Neuron (in vitro differentiated cells): ENCODE data around the gene ARHGAP20.
A peak's percentile ranks its signal among the peaks of the same experiment; 100 is the strongest.

Source experiments
- H2AFZ ChIP-seq: one replicate; pipeline ENCODE4 v1.6.1; 2013; ENCODE audit warnings: low read depth, mild to moderate bottlenecking, inconsistent platforms, low read length, moderate library complexity
- H3K27me3 ChIP-seq: one replicate; pipeline ENCODE4 v1.6.1; 2013; ENCODE audit warnings: low read length; ENCODE audit not compliant: insufficient read depth
- H3K36me3 ChIP-seq: one replicate; pipeline ENCODE4 v1.6.1; 2013; ENCODE audit warnings: low read length; ENCODE audit not compliant: insufficient read depth
- H3K4me1 ChIP-seq: one replicate; pipeline ENCODE4 v1.6.1; 2013; ENCODE audit warnings: low read length; ENCODE audit not compliant: insufficient read depth
- H3K4me3 ChIP-seq: 2 replicates; pipeline ENCODE4 v1.5.1; 2013; ENCODE audit warnings: mild to moderate bottlenecking, low read length, moderate library complexity
- H3K9me3 ChIP-seq: one replicate; pipeline ENCODE4 v1.6.1; 2013; ENCODE audit warnings: low read length

Gene ARHGAP20

DNA sequence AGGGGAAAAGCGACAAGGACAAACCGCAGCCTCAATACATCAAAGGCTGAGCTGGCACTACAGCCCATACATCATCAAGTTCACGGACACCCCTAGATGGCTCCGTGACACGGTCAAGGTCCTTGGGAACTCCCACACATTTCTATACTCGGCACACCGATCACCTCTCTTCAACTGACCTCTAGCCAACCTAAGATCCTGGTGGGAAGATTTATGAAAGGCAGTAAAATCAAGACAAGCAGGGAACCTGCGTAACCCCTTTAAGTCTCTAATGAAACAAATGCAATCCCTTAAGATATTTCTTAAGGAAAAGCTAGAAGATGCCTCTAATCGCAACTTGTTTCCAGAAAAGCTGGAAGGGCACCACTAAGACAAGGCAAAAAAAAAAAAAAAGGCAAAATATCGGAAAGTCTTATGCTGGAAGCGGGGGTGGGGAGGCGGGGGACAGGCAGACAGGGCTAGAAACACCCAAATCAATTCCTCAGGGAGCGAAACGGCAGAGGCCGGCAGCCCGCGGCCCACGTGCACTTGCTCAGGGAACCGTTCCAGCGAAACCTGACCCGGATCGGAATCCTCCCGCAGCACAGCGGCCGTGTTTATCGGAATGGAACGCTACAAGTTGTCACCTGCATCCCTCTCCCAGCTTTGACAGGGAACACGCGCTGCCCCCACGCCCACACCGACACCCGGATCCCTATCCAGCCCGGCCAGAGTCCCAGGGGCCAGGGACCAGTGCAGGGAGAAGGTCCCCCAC, 1.4 kb downstream of the ARHGAP20 start:
- Histone ChIP-seq H3K4me3 (no peak overlapping the region), H3K36me3 (no peaks in the 10 kb centered on the region), H3K9me3 (no peaks in the 10 kb centered on the region), H2AFZ (peak overlapping the region; percentile 98), H3K4me1 (peaks cover 3% of the 10 kb centered on the region), H3K27me3 (peaks cover 63% of the 10 kb centered on the region)

DNA sequence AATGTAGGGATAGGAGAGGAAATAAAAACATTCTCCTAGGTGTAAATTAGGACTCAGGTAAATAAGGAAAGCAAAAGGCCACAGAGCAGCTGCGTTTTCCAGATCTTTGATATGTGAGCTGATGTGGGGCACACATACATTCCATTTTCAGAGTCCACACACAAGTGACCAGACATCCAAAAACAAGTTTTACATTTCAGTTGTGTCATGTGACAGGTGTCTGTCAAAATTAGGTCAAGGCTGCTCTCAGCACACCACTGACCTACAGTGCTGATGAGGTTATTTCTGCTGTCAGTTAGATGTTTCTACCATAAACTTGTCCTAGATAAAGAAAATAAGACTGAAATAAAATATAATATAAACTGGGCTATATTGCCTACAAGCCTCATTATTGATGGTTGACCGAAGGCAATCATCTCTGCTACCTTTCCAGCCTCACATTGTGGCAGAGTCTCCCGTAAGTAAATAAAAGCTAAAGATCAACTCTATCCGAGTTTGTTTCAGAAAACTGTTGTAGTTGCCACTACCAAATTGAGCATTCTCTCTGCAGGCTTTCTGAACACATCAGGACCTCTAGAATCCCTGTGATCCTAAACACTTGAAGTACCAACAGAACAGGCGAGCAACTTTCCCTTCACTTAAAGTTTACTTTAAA, 7.9 kb downstream of the ARHGAP20 start:
- Histone ChIP-seq H3K4me3 (no peak overlapping the region), H3K27me3 (peaks cover 6% of the 10 kb centered on the region), H3K9me3 (no peaks in the 10 kb centered on the region), H2AFZ (no peak overlapping the region), H3K36me3 (no peaks in the 10 kb centered on the region), H3K4me1 (no peaks in the 10 kb centered on the region)

DNA sequence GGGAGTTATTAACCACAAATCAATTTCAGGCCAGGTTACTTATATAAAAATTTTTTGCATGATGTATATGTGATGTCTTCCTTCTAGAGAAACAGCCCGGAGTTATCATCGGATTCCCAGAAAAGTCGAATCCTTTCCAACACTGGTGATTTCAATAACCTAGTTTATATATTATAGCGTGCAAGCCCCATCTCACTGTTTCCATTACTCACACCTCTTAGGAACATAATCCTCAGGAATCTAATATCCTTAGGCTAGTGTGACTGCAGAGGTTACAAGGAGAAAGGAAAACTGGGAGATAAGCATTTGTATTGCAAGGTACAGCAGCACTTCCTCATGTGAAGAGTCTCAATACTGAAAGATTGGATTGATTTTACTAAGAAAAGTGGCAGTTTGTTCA, 20.3 kb downstream of the ARHGAP20 start:
- H3K4me1 ChIP-seq: no peaks in the 10 kb centered on the region
- H3K27me3 ChIP-seq: no peaks in the 10 kb centered on the region
- H3K4me3 ChIP-seq: no peak overlapping the region
- H3K9me3 ChIP-seq: no peaks in the 10 kb centered on the region
- no peak overlapping the region for H2AFZ ChIP-seq
- no peaks in the 10 kb centered on the region for H3K36me3 ChIP-seq

DNA sequence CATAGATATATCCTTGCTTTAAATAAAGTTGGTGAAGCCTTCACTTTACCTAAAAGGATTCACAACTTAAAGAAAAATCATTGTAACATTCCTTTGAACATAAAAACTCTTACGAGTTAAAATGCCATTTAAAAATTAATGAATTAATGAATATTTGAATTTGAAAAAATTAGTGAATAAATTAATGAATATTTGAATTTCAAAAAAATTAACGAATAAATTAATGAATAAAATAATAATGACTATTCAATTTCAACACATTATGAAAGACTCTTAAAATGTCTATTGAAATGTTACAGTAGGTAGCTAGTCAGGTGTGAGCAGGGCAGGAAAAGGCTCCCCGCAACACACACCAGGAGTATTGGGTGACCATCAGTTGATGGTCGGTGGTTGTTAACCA, 22.9 kb downstream of the ARHGAP20 start:
- no peaks in the 10 kb centered on the region for H3K4me1 ChIP-seq
- no peaks in the 10 kb centered on the region for H3K27me3 ChIP-seq
- no peak overlapping the region for H2AFZ ChIP-seq
- no peak overlapping the region for H3K4me3 ChIP-seq
- no peaks in the 10 kb centered on the region for H3K9me3 ChIP-seq
- no peaks in the 10 kb centered on the region for H3K36me3 ChIP-seq

DNA sequence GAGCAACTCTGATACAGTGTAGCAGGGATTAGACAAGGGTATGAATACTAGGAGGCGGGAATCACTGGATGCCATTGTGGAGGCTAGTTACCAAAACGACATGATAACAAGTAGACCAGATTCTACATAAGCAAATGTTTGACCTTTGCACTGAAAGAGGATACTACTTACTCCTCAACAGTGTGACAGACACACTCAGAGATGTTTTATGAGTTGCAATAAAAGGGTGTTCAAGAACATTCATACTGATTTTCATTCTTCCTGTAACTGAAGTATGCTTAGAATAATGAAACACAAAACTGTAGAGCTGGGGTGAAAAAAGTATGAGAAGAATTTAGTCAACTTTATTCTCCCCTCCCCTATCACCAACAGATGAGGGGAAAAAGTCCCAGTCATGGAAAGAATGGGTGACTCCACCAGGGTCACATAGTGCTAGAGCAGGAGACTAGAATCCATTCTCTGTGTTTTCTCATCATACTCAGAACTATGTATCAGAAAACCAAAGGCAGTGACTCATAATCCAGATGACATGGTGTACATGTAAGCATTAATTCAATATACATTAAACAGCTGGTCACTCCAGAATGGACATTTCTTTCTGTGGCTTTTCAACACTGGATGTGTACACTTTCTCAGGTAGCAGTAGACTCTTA, 32.8 kb downstream of the ARHGAP20 start:
- no peaks in the 10 kb centered on the region for H3K27me3 ChIP-seq
- H3K9me3 ChIP-seq: no peaks in the 10 kb centered on the region
- H3K4me3 ChIP-seq: no peak overlapping the region
- H2AFZ ChIP-seq: no peak overlapping the region
- no peaks in the 10 kb centered on the region for H3K4me1 ChIP-seq
- H3K36me3 ChIP-seq: no peaks in the 10 kb centered on the region

DNA sequence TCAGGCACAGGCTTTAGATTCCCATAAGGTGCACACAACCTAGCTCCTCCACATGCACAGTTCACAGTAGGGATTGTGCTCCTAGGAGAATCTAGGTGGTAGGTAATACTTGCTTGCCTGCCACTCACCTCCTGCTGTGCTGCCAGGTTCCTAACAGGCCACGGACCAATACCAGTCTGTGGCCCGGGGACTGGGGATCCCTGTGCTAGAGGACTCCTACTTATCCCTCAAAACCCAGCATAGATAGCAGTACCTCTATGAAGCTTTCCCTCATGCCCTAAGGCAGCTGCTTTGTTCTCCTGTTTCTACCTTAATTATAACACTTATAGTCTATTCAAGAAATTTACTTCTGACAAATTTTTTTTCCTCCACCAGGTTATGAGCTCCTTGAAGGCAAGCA, 36.7 kb downstream of the ARHGAP20 start:
- Histone ChIP-seq H2AFZ (no peak overlapping the region), H3K27me3 (no peaks in the 10 kb centered on the region), H3K4me1 (no peaks in the 10 kb centered on the region), H3K36me3 (no peaks in the 10 kb centered on the region), H3K4me3 (no peak overlapping the region), H3K9me3 (no peaks in the 10 kb centered on the region)

DNA sequence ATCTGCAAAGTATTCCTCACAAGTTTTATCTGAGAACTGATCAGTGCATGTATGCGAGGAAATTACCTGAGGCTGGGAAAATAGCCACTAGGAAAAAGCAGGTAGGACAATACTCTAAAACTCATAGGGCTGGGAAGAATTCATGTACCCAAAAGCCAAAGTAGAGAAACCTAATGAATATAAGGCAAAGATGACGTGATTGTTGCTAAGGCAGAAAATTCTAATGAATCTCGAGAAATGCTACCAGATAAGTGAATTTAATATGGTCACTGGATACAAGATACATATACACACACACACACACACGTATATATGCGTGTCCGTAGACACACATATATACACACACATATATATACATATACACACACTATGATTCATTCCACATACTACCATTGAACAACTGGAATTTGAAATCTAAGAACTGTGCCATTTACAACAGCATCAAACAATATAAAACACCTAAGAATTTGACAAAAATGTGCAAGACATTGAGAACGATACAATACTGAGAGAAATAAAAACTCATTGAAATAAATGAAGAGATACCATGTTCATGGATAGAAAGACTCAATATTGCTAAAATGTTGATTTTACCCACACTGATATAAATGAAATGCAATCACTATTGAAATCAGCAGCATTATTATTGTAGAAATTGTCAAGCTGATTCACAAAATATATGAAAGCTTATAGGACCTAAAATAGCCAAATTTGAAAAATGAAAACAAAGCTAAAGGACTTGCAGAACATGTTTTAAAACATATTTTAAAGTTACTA, 46.4 kb downstream of the ARHGAP20 start:
- H3K9me3 ChIP-seq: no peaks in the 10 kb centered on the region
- no peaks in the 10 kb centered on the region for H3K27me3 ChIP-seq
- H3K36me3 ChIP-seq: no peaks in the 10 kb centered on the region
- no peak overlapping the region for H2AFZ ChIP-seq
- no peaks in the 10 kb centered on the region for H3K4me1 ChIP-seq
- H3K4me3 ChIP-seq: no peak overlapping the region

DNA sequence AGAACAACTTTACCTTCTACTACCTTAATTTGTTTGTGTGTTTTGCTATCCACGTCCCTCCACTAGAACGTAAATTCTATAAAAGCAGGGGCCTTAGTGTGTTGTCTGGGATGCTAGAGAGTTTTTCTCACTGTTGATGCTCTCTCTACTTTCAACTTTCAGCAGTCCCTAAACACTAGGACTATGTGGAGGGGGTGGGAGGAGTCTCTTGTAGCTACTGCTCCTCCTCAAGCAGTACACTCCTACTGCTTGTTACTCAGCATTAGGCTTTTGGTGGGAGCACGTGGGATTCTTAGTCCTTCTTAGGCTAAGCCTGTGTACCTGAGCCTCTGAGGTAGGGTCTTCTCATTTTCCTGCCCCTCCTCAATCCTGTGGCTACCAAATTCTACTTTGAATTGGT, 56.3 kb downstream of the ARHGAP20 start:
- Histone ChIP-seq H3K27me3 (no peaks in the 10 kb centered on the region), H3K36me3 (no peaks in the 10 kb centered on the region), H3K4me3 (no peak overlapping the region), H2AFZ (no peak overlapping the region), H3K4me1 (no peaks in the 10 kb centered on the region), H3K9me3 (no peaks in the 10 kb centered on the region)

DNA sequence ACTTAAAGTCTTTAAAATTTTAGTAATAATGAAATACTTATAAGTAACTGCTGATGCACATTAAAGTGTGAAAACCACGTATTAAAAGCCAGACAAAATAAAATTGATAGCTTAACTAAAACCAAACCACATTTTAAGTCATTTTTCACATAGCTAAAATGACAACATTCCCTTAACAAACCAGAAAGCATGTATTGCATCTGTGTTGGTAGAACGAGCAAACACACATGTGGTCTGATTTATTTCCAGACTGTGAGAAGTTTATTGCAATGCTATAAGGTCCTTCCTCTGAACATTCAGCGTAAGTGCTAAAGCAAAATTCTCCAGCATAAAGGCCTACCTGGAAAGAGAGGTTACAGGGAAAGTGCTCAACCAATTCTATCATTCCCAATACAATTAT, 57.8 kb downstream of the ARHGAP20 start:
- no peaks in the 10 kb centered on the region for H3K9me3 ChIP-seq
- no peaks in the 10 kb centered on the region for H3K36me3 ChIP-seq
- H3K27me3 ChIP-seq: no peaks in the 10 kb centered on the region
- H2AFZ ChIP-seq: no peak overlapping the region
- H3K4me3 ChIP-seq: no peak overlapping the region
- no peaks in the 10 kb centered on the region for H3K4me1 ChIP-seq

DNA sequence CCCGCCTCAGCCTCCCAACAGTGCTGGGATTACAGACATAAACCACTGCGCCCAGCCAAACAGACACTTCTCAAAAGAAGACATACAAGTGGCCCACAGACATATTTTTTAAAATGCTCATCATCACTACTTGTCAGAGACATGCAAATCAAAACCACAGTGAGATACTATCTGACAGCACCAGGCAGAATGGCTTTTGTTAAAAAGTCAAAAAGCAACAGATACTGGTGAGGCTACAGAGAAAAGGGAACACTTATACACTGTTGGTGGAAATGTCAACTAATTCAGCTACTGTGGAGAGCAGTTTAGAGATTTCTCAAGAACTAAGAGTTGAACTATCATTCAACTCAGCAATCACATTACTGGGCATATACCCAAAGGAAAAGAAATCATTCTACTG, 67.0 kb downstream of the ARHGAP20 start:
- Histone ChIP-seq H3K4me1 (no peaks in the 10 kb centered on the region), H3K36me3 (no peaks in the 10 kb centered on the region), H3K4me3 (no peak overlapping the region), H2AFZ (no peak overlapping the region), H3K9me3 (no peaks in the 10 kb centered on the region), H3K27me3 (no peaks in the 10 kb centered on the region)

DNA sequence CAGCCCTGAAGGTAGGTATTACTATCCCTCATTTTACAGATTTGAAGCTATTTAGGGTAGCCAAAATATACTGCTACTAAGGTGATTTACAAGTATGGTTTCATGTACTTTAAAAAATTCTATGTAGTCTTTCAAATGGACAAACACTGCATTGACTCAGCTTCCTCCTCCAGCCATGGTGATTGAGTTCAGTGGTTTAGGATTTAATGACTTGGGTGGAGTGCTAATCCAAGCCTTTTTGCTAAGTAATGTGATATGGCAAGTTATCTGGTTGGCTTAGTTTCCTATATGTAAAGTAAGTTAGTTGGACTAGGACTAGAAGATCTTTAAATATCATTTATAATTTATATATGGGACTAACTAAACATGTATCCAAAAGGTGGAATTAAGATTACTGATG, 77.9 kb downstream of the ARHGAP20 start:
- H3K4me1 ChIP-seq: no peaks in the 10 kb centered on the region
- no peak overlapping the region for H2AFZ ChIP-seq
- H3K27me3 ChIP-seq: no peaks in the 10 kb centered on the region
- H3K4me3 ChIP-seq: no peak overlapping the region
- no peaks in the 10 kb centered on the region for H3K36me3 ChIP-seq
- H3K9me3 ChIP-seq: no peaks in the 10 kb centered on the region

DNA sequence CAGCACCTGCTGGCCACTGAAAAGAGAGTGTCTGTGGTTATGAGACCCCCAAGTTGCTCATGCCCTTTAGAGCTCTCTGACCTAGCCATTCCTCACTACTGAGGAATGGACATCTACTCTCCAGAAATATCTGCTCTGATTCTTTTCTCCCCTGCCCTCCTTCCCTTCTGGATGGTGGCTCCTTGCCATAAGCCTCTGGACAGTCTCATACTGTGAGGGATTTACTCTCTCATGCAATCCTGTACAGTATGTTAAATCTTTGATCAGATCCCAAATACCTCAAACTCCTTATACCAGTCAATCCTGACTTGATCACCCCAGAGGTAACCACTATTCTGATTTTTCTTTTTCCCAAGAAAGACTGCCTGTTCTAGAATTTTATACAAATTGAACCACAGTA, 80.7 kb downstream of the ARHGAP20 start:
- Histone ChIP-seq H3K9me3 (no peaks in the 10 kb centered on the region), H3K36me3 (no peaks in the 10 kb centered on the region), H2AFZ (no peak overlapping the region), H3K27me3 (no peaks in the 10 kb centered on the region), H3K4me1 (no peaks in the 10 kb centered on the region), H3K4me3 (no peak overlapping the region)

DNA sequence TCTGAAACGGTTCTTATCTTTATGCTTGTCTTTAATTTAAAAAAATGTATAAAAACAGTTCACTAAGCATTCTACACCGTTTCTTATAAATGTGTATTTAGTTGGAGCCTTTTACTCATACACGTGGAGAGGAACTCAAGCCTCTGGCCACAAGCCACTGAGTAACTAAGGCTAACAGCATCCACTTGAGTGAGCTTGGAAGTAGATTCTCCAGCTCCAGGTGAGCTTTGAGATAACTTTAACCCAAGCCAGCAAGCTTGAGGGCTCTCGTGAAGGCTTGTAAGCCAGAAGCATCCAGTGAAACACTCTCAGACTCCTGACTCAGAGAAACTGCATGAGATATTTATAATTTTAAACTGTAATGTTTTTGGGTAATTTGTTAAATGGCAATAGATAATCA, 82.6 kb downstream of the ARHGAP20 start:
- Histone ChIP-seq H3K27me3 (no peaks in the 10 kb centered on the region), H3K4me1 (no peaks in the 10 kb centered on the region), H3K9me3 (no peaks in the 10 kb centered on the region), H3K4me3 (no peak overlapping the region), H2AFZ (no peak overlapping the region), H3K36me3 (no peaks in the 10 kb centered on the region)
